ENCODE results near the gene LLGL2.

Gene LLGL2

GRCh38 chr17:75594499-75595283, 69.2 kb downstream of the LLGL2 start:
- no peak for DNase-seq

- no peak for DNase-seq
Observed at GRCh38 chr17:75595284-75595919, 69.9 kb downstream of the LLGL2 start.

DNA sequence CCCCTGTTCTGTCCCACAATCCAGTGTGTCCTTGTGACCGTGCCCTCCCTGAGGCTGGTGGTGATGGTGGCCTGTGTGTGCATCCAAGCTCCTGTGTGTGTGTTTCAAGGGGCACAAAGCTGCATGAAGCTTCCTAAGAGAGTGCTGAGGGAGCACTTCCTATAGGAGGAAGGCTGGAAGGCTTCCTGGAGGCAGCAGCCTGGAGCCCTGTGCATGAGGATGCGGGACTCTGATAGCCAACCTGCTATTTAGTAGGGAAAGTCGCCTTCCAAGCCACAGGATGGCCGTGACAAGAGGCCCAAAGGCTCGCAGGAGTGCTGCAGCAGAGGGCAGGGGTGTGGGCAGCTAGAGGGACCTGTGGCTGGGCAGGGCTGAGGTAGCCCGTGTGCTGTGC, 70.4 kb downstream of the LLGL2 start:
- DNase-seq: no peak

- DNase-seq: no peak
Observed at GRCh38 chr17:75596320-75597087, 71.0 kb downstream of the LLGL2 start.

DNA sequence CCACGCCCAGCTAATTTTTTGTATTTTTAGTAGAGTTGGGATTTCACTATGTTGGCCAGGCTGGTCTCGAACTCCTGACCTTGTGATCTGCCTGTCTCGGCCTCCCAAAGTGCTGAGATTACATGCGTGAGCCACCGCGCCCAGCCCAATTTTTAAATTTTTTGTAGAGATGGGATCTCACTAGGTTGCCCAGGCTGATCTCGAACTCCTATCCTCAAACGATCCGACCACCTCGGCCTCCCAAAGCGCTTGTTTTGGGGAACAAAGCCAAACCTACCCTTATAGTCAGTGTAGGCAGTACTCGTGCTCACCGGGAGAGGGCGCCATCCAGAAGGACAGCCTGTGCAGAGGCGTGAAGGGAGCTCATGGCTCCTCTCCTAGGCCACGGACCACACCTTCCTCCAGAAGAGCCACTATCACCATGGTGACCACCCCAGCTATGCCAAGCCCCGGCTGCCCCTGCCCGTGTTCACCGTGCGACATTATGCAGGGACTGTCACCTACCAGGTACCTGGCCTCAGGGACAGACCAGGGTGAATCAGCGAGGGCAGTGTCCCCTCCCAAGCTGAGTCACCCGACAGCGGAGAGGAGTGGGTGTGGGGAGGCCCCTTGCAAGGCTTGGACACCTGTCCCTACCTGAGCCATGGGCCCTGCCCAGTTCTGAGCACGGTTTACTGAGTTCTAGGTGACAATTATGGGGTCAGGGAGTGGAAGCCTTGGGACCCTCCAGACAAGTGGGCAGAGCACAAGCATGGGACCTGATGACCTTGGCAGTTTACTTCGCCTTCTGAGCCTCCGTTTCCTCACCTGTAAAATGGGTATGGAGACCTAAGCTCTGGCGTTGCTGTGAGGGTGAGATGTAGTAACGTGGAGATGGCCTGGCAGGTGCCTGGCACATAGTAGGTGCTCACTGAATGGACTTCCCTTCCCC, 75.8 kb downstream of the LLGL2 start:
- DNase-seq: peak; percentile 43

DNA sequence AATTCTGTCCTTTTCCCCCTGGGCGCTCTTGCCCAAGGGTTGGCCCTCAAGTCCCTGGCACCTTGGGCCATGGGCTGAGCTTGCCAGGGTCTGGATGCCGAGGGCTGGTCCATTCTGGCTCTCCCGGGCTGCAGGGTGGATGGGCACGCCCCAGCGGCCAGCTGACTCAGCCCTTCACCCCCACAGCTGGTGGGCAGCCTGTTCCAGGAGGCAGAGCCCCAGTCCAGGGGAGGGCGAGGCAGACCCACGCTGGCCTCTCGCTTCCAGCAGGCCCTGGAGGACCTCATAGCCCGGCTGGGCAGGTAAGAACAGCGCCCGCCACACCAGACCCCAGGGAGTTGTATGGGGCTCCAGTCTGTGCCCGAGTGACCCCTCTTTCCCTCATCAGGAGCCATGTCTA, 77.1 kb downstream of the LLGL2 start:
- no peak for DNase-seq

GRCh38 chr17:75603123-75603522, 77.6 kb downstream of the LLGL2 start:
- no peak for DNase-seq

- no peak for DNase-seq
Observed at GRCh38 chr17:75604034-75604695, 78.7 kb downstream of the LLGL2 start.

DNA sequence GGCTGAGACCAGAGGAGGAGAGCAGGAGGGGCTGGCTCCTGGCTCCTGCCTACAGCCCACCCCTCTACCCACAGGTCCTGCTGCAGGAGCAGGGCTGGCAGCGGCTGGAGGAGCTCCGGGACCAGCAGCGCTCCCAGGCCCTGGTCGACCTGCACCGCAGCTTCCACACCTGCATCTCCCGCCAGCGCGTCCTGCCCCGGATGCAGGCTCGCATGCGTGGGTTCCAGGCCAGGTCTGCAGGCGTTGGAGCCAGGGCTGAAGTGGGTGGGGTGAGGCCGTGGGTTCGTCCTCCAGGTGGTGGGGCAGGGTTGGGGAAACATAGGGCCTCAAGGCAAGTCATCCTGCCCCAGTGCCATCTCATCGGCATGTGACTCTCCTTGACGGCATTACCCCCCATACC, 80.3 kb downstream of the LLGL2 start:
- no peak for DNase-seq

- no peak for DNase-seq
Observed at GRCh38 chr17:75607086-75607485, 81.6 kb downstream of the LLGL2 start.

- no peak for DNase-seq
Observed at GRCh38 chr17:75610103-75610984, 84.8 kb downstream of the LLGL2 start.

DNA sequence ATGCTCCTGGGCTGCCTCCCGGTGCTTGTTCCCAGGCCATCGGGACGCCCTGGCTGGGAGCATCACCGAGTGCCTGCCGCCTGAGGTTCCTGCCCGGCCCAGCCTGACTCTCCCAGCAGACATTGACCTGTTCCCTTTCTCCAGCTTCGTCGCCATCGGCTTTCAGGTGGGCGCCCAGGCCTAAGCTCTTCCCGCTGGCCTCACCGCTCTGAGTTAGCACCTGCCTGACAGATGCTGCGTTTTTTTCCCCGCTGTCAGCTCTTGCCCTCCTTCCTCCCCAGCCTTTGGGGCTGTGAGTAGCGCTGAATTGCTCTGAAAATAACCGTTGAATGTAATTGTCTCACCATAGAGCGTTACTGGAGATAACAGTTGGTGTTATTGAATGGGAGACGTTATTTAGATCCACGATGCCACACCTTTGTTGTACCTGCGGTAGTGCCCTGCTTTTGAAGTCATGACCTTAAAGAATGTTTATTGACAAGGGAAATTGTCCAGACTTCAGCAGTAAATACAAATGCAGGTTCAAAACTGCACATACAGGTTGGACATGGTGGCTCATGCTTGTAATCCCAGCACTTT, 86.4 kb downstream of the LLGL2 start:
- DNase-seq: peak; percentile 20

DNA sequence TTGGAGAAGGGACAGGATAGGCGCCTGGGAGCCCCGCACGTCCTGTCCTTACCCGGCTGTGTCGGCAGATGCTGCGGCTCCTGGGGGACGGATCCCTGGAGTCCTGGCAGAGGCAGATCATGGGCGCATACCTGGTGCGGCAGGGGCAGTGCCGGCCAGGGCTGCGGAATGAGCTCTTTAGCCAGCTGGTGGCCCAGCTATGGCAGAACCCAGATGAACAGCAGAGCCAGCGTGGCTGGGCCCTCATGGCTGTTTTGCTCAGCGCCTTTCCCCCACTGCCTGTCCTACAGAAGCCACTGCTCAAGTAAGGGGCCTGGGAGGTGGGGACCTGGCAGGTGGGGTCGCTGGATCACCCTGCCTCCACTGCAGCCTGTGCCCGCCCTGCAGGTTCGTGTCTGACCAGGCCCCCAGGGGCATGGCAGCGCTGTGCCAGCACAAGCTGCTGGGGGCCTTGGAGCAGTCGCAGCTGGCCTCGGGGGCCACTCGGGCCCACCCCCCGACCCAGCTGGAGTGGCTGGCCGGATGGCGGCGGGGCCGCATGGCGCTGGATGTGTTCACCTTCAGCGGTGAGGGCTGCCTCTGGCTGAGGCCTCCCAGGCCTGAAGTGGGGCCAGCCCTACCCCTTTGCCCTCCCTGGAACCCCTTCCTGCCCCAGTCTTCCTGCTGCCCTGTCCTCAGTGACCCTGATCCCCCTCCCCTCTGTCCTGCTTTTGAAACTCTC, 87.6 kb downstream of the LLGL2 start:
- DNase-seq: no peak

DNA sequence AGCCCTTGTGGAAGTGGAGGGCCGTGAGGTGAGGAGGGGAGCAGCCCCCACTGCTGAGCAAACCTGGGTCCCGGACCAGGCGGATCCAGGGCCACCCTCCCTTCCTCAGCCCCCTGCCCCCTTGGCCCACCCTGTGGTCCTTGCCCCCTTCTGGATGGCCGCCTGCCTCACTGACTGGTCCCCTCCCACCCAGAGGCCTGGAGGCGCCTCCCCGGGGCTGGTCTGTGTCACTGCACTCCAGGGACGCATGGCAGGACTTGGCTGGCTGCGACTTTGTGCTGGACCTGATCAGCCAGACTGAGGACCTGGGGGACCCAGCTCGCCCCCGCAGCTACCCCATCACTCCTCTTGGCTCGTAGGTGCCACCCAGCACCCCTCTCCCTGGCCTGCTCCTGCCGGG, 88.5 kb downstream of the LLGL2 start:
- no peak for DNase-seq

GRCh38 chr17:75614556-75615270, 89.2 kb downstream of the LLGL2 start:
- no peak for DNase-seq

GRCh38 chr17:75615301-75615700, 89.8 kb downstream of the LLGL2 start:
- no peak for DNase-seq

DNA sequence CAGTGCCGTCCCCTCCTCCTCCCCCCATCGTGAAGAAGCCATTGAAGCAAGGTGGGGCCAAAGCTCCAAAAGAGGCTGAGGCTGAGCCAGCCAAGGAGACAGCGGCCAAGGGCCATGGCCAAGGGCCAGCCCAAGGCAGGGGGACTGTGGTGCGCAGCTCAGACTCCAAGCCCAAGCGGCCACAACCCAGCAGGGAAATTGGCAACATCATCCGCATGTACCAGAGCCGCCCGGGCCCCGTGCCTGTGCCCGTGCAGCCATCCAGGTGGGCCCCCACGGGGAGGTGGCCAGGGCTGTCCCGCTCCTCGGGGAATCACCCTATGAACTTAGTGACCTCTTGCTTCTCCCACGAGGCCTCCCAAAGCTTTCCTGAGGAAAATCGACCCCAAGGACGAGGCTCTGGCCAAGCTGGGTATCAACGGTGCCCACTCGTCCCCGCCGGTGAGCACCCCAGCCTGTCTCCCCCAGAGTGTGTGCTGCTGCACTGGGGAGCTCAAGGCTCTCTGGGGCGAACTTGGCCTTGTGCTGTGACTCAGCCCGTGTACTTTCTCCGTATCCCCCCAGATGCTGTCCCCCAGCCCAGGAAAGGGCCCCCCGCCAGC, 91.1 kb downstream of the LLGL2 start:
- no peak for DNase-seq

DNA sequence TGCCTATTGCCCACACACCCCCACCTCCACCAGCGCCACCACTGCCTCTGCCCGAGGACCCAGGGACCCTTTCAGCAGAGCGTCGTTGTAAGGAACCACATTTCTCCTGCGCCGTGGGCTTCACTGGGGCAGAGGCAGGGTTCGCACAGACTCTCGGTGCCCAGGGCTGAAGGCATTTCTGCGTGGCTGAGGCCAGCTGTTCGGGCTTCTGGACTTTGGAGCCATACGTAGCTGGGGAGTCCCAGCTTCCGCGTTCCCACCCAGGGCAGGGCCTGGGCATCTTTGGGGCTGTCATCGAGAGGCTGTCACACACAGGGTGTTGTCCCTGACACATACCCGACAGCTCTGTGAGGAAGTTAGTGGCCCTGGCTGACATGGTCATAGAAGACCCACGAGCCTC, 91.7 kb downstream of the LLGL2 start:
- no peak for DNase-seq

GRCh38 chr17:75617675-75618074, 92.2 kb downstream of the LLGL2 start:
- no peak for DNase-seq

All from NCI-H526 treated with DMSO at 0.1 percent for 48 hours (cell line).